KMS-11 (cell line): ENCODE measurements around the gene STRIP1.

Source experiments
- H2AFZ ChIP-seq: fragments of 200-600 bp; sonication (generic); 2 replicates; pipeline ENCODE4 v1.6.1; 2016; ENCODE audit warnings: antibody characterized with exemption, mixed run types, low read depth
- H3K27ac ChIP-seq: fragments of 200-600 bp; sonication (generic); 2 replicates; pipeline ENCODE4 v1.6.1; 2016; ENCODE audit warnings: mild to moderate bottlenecking, mixed run types
- H3K27me3 ChIP-seq: fragments of 200-600 bp; sonication (generic); 2 replicates; pipeline ENCODE4 v1.6.1; 2017; ENCODE audit warnings: mild to moderate bottlenecking, low read depth, mixed run types, moderate library complexity; ENCODE audit not compliant: insufficient read depth
- H3K36me3 ChIP-seq: fragments of 200-600 bp; sonication (generic); 2 replicates; pipeline ENCODE4 v1.6.1; 2017; ENCODE audit warnings: mild to moderate bottlenecking, mixed run types; ENCODE audit not compliant: insufficient read depth
- H3K4me1 ChIP-seq: fragments of 200-600 bp; sonication (generic); 2 replicates; pipeline ENCODE4 v1.6.1; 2016; ENCODE audit warnings: mild to moderate bottlenecking, low read depth, mixed run types; ENCODE audit not compliant: poor library complexity, severe bottlenecking
- H3K4me2 ChIP-seq: fragments of 200-600 bp; sonication (generic); 2 replicates; pipeline ENCODE4 v1.7.0; 2016; ENCODE audit warnings: mild to moderate bottlenecking, mixed run types
- H3K4me3 ChIP-seq: fragments of 200-600 bp; sonication (generic); IDR thresholded peaks from 2 replicates; pipeline ENCODE4 v1.6.1; 2017; ENCODE audit warnings: low read depth, low read length, mixed read lengths; ENCODE audit not compliant: insufficient read depth
- H3K79me2 ChIP-seq: fragments of 200-600 bp; sonication (generic); 2 replicates; pipeline ENCODE4 v1.6.1; 2016; ENCODE audit warnings: low read depth, mixed run types; ENCODE audit not compliant: insufficient read depth
- H3K9ac ChIP-seq: fragments of 200-600 bp; sonication (generic); 2 replicates; pipeline ENCODE4 v1.6.1; 2016; ENCODE audit warnings: mild to moderate bottlenecking, mixed run types
- H4K20me1 ChIP-seq: fragments of 200-600 bp; sonication (generic); 2 replicates; pipeline ENCODE4 v1.6.1; 2016; ENCODE audit warnings: mild to moderate bottlenecking, mixed run types; ENCODE audit not compliant: insufficient read depth
- TF ChIP-seq, protein P1 (sequence below): fragments of 200-600 bp; sonication (generic); conservative IDR thresholded peaks from 2 replicates; pipeline ENCODE4 v1.6.1; 2017; ENCODE audit warnings: low read depth, mild to moderate bottlenecking, antibody characterized with exemption, low read length, moderate library complexity, mixed read lengths

Gene STRIP1

DNA sequence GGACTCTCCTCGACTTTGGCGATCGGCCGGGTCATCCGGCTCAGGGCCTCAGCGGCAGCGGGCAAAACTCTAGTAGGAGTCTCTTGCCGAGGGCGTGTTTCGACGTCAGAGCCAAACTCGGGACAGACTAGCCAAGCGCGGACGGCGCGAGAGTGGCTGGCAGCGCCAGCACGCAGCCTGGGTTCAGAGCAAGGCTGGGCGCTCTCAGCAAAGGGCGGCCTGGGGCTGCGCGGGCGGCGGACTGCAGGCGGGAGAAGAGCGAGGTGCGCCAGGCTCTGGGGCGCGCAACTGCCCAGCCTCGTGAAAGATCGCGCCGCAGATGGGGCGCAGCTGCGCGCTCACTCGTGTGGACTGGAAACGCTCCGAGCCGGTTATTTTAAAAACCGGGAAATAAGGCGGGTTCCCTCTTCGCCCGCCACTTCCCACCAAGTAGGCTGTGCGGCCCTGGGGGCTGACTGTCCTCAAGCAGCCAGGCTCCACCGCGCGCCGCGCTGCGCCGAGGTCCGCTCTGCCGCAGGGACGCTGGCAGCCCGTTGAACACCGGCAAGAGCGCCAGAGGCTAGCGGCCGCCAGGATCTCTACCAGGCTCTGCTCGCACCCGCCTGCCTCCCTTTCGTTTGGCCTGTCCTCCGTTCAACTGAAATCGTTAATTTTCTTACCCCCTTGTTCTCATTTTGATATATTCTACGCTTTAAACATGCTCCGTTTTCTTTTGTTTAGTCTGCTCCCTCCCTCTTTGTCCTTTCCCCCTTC, 33.6 kb downstream of the STRIP1 start:
- H4K20me1 ChIP-seq = no peaks in the 10 kb centered on the region
- H3K9ac ChIP-seq = no peak overlapping the region
- H3K79me2 ChIP-seq = no peaks in the 10 kb centered on the region
- no peak overlapping the region for H2AFZ ChIP-seq
- no peaks in the 10 kb centered on the region for H3K36me3 ChIP-seq
- no peak overlapping the region for H3K4me3 ChIP-seq
- no peak overlapping the region for H3K27ac ChIP-seq
- H3K4me1 ChIP-seq = no peaks in the 10 kb centered on the region
- TF ChIP-seq, protein P1, sequence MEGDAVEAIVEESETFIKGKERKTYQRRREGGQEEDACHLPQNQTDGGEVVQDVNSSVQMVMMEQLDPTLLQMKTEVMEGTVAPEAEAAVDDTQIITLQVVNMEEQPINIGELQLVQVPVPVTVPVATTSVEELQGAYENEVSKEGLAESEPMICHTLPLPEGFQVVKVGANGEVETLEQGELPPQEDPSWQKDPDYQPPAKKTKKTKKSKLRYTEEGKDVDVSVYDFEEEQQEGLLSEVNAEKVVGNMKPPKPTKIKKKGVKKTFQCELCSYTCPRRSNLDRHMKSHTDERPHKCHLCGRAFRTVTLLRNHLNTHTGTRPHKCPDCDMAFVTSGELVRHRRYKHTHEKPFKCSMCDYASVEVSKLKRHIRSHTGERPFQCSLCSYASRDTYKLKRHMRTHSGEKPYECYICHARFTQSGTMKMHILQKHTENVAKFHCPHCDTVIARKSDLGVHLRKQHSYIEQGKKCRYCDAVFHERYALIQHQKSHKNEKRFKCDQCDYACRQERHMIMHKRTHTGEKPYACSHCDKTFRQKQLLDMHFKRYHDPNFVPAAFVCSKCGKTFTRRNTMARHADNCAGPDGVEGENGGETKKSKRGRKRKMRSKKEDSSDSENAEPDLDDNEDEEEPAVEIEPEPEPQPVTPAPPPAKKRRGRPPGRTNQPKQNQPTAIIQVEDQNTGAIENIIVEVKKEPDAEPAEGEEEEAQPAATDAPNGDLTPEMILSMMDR = no peak
- no peak overlapping the region for H3K4me2 ChIP-seq
- no peaks in the 10 kb centered on the region for H3K27me3 ChIP-seq

DNA sequence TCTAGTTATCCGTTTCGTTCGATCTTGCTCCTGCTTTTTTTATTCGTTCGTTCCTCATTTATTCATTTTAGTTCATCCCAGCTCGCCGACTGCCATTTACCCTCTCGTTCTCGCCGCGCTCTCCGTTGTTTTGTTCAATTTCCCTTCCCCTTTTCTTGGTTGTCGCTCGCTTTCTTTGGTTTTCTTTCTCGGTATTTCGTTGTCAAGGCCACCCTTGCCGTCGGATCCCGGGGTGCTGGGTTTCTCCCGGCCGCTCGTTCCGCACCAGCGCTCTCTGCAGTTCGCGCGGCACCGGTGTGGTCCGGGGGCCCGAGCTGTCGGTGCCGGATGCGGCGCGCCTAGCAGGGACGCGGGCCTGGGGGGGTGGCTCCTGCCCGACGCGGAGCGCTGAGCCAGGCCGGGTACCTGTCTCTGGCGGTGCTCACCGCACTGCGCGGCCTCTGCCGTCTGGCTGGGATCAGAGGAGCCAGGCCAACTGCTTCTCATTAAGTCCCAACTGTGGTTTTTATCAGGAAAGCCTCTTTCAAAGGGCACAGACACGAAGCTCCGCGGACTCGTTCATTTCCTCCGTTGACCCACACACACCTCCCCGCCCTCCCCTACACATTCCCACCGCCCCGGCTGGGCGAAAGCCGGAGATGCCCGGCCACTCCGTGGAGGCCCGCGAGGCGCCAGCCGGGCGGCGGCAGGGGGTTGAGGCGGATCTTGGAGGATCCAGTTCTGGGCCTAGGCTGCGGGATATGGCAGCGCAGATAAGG, 34.4 kb downstream of the STRIP1 start:
- Histone ChIP-seq H3K27me3 (no peaks in the 10 kb centered on the region), H4K20me1 (no peaks in the 10 kb centered on the region)

DNA sequence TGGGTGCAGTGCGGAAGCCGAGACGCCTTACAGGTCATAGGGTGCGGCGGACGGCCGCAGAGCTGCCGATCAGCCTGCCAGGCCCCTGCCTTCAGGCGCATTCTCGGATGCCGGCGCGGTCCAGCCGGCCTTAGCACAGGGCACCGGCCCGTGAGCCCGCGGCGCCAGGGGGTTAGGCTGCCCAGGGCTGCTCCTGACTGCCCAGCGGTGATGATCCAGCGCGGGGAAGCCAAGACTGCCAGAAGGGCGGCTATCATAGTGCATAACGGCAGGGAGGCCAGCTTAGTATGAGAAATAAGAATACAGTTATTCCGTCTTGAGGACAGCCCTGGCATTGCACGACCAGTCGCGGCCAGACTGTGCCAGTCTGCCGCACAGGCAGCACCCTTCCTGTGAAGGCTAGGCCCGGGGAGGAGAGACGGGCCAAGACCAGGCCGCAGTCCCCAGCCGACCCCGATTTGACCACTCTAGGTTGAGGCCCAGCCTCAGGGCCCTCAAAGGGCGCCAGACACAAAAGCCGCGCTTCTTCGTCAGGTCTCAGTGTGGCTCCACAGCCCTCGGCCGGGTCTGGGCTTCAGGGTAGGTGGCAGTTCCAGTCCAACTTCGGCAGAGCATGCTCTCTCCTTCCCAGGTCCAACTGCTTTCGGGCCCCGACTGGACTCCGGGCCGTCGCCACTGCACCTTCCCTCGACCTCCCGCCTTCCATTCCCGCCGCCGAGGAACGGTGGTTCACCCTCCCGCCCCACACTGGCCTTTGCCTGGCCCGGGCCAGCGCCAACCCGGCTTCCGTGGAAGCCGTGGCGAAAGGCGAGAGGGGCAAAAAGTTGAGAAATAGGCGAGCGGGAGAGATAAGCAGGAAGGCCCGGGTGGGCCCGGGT, 35.2 kb downstream of the STRIP1 start:
- H4K20me1 ChIP-seq = no peaks in the 10 kb centered on the region
- no peak overlapping the region for H2AFZ ChIP-seq
- no peaks in the 10 kb centered on the region for H3K4me1 ChIP-seq
- no peaks in the 10 kb centered on the region for H3K79me2 ChIP-seq
- H3K9ac ChIP-seq = no peak overlapping the region
- H3K27me3 ChIP-seq = no peaks in the 10 kb centered on the region
- TF ChIP-seq, protein P1 = no peak
- H3K27ac ChIP-seq = no peak overlapping the region
- no peak overlapping the region for H3K4me3 ChIP-seq
- no peak overlapping the region for H3K4me2 ChIP-seq
- no peaks in the 10 kb centered on the region for H3K36me3 ChIP-seq

More for the DNA sequence above, 34.4 kb downstream of the STRIP1 start:
- H3K79me2 ChIP-seq = no peaks in the 10 kb centered on the region
- H3K27ac ChIP-seq = no peak overlapping the region
- TF ChIP-seq, protein P1 = no peak
- no peaks in the 10 kb centered on the region for H3K4me1 ChIP-seq
- no peak overlapping the region for H2AFZ ChIP-seq
- H3K9ac ChIP-seq = no peak overlapping the region
- H3K4me2 ChIP-seq = no peak overlapping the region
- H3K4me3 ChIP-seq = no peak overlapping the region
- no peaks in the 10 kb centered on the region for H3K36me3 ChIP-seq

DNA sequence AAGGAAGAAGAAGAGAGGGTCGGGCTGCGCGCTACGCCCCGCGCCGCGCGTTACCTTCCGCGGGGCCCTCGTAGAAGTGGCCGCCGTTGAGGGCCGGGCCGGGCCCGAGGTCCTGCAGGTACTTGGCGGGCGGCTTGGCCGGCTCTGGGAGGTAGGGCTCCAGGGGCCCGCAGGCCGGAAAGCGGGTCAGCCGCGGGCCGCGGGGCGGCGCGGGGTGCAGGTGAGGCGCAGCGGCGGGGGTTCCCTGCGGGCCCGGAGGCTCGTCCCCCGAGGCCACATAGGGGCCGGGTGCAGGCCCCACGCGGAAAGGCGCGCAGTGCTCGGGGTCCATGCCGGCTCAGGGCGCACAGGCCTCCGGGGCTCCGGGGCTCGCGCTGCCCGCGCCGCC, 35.9 kb downstream of the STRIP1 start:
- H3K9ac ChIP-seq = no peak overlapping the region
- TF ChIP-seq, protein P1 = no peak
- no peaks in the 10 kb centered on the region for H4K20me1 ChIP-seq
- H3K79me2 ChIP-seq = no peaks in the 10 kb centered on the region
- H3K4me3 ChIP-seq = no peak overlapping the region
- no peak overlapping the region for H3K27ac ChIP-seq
- no peaks in the 10 kb centered on the region for H3K27me3 ChIP-seq
- no peak overlapping the region for H3K4me2 ChIP-seq
- no peaks in the 10 kb centered on the region for H3K36me3 ChIP-seq
- no peak overlapping the region for H2AFZ ChIP-seq
- H3K4me1 ChIP-seq = no peaks in the 10 kb centered on the region
